HL-60/S4 treated with retinoic acid at 250 ng/mL for 4 days and 3 days (cell line): Measurements from ENCODE around the gene ATP8B4.

Source experiments
- in situ Hi-C: fragments of 300-500 bp; cut with MboI; formaldehyde crosslinking; loops from 2 replicates; pipeline ENCODE4 v1.7.0; 2022; ENCODE audit warnings: low sequenced_read_pairs

The ATP8B4 gene

DNA sequence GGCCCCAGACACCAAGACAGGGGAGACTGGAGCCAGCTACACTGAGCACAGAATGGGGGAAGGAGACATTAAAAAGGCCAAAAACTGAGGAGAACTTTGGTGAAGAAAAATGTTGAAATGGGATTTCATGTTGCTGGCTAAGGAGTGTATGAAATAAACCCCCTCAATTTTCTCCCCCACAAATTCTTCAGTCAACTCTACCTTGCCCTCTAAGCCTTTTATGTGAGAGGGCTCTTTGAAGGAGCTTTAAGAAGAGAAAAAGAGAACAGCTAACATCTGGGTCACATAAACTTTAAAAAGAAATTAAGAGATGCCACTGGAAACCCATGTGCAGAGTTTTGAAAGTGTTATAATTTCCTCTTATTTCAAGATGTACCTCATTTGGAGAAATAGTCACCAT is 88.6 kb downstream of the ATP8B4 start:
- in situ Hi-C loops: loop anchor here (25.0 kb wide), 1 partner anchor 793 kb away; no protein-coding TSS in a partner anchor

DNA sequence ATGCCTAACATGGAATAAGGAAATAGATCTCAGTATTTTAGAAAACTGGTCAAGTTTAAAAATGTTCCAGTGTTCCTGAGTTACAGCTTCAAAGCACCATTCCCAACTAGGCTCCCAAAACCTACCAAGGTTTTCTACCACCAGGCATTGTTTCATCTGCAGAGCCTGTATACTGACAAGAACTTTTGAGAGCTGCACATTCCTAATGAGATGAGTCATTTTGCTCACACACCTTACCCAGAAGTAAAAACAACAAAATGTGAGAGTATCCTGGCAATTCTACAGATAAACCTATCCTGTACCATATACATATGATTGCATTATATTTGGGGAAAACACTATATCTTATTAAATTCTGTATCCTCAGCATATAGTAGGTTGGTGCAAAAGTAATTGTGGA is 90.7 kb downstream of the ATP8B4 start:
- in situ Hi-C loops: loop anchor here (25.0 kb wide), 1 partner anchor 791 kb away; no protein-coding TSS in a partner anchor

DNA sequence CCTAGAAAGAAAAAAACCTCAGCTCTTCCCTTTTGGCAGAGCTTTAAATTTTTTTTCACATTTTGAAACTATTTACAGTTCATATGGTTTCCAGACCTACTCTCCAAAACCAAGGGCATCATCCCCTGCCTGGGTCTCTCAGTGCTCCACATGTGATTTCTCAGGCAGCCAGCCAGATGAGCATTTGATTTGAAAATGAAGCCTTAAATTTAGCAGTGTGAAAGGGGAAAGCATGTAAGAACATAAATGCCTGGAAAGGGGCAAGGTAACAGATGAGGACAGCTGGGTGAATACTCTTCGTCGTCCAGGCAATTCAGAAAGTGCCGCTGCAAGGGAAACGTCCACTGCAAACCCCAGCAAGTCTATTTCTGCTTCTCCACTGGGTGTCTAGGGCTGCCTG is 94.8 kb downstream of the ATP8B4 start:
- in situ Hi-C loops: no loop called here

DNA sequence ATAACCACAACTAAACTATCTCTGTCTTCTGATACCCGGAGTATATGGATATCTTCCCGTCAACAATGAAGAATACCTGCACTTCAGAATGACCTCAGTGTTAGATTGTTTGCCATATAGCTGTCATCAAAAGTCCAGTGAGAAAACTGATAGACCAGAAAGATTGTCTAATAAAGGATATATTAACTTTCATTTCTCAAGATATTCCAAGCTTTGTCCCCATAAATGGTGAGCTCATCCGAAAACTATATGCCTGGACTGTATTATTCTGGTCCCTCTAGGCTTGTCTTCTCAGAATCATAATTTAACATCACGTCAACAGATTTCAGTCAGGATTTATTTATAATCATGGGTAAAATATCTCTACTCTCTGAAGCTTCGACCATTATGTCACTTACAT is 100.5 kb downstream of the ATP8B4 start:
- in situ Hi-C loops: no loop called here

DNA sequence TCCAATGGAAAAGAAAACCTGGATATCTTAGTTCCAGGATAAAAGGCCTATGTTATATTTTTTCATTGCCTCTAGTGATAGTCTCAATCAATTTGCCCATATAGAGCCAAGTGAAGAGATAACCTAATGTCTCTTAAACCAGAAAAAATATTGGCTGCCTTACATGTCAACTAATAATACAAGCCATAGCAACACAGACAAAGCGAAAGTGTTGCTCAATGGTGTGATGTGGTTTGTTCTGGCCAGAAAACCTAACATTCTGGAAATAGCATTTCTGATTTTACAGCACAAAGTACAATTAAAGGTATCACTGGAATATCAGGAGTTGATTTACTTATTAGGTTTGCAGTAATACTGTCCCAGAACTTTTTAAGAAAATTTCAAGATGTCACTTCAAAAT is 101.5 kb downstream of the ATP8B4 start:
- in situ Hi-C loops: no loop called here

DNA sequence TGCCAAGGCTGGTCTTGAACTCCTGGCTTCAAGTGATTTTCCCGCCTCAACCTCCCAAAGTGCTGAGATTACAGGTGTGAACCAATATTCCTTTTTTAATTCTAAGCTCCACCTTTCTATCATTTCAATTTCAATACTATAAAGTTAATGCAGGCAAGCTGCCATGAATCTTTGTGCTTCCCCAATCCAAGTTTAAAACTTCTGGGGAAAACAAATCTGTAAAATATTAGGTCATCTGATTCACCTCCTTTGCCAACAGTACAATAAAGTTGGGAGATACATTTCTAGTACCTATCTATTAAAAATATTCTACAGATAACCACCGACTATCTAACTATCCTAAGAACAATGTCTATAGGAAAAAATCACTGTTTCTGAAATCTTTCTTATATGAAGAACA is 102.1 kb downstream of the ATP8B4 start:
- in situ Hi-C loops: no loop called here

DNA sequence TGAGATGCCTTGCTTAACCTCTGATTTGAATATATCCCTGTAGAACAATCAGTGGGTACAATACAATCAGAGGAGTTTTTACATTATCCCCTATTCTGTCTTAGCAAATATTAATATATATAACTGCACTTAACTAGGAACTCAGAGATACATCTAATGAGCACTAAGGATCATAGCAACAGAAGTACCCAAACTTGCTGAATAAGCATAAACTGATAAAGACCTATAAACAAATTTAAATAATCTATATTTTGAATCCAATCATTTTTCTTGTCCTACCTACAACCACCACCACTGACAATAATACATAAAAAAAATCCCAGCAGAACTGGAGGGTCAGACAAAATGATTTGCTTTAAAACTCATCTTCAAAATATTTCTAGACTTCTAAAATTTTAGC is 106.2 kb downstream of the ATP8B4 start:
- in situ Hi-C loops: no loop called here

GRCh38 chr15:50009634-50010033 is 109.4 kb downstream of the ATP8B4 start:
- in situ Hi-C loops: no loop called here

DNA sequence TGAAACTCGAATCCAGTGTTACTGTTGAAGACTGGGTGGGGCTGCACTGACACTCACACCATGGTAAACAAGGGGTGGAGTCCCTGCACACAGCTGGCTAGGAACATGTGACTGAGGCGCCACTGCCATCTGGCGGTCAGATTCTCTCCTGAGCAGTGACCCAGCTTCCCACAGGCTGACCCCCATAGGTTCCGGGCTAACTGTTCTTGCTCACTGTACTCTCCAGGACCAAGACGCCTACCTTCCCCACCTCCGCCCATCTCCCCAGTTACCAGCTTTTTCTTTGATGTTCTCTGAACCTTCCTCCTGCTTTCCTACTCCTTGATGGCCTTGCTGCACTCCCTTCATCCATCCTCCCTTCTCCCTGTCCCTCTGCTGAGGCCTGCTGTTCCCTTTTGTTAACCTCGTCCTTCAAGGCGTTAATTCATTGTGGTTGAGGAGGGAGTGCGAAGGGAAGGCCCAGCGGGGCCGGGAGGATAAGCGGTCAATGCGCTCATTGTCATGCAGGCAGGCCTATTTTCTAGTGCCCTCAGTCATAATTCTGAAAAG is 115.2 kb downstream of the ATP8B4 start:
- in situ Hi-C loops: no loop called here

GRCh38 chr15:49991587-49991986 is 127.4 kb downstream of the ATP8B4 start:
- in situ Hi-C loops: no loop called here

- in situ Hi-C loops: no loop called here
Measured at GRCh38 chr15:49990835-49991545, 128.0 kb downstream of the ATP8B4 start.

- in situ Hi-C loops: no loop called here
Measured at GRCh38 chr15:49989498-49989897, 129.5 kb downstream of the ATP8B4 start.

GRCh38 chr15:49988766-49989165 is 130.3 kb downstream of the ATP8B4 start:
- in situ Hi-C loops: no loop called here

- in situ Hi-C loops: no loop called here
Measured at GRCh38 chr15:49987896-49988295, 131.1 kb downstream of the ATP8B4 start.

- in situ Hi-C loops: no loop called here
Measured at GRCh38 chr15:49987198-49987785, 131.7 kb downstream of the ATP8B4 start.

- in situ Hi-C loops: no loop called here
Measured at GRCh38 chr15:49986326-49986725, 132.7 kb downstream of the ATP8B4 start.

DNA sequence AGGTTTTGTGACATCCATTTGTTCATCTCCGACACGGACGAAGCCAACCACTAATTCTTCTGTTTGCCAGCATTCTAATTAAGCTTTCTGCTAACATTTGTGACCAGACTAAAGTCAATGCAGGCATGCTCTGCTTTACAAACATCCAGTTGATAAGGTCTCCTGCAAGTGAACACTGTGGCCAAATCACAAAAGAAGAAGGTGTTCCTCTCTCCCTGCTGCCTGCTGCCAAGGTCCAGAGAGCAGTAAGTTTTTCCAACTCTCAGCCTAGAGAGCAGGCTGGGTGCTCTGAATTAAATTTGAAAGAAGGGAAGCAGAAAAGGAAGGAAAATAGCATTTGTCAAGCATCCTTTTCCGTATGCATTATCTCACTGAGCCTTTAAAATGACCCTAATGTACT is 133.6 kb downstream of the ATP8B4 start:
- in situ Hi-C loops: no loop called here

GRCh38 chr15:49984436-49984835 is 134.6 kb downstream of the ATP8B4 start:
- in situ Hi-C loops: no loop called here

DNA sequence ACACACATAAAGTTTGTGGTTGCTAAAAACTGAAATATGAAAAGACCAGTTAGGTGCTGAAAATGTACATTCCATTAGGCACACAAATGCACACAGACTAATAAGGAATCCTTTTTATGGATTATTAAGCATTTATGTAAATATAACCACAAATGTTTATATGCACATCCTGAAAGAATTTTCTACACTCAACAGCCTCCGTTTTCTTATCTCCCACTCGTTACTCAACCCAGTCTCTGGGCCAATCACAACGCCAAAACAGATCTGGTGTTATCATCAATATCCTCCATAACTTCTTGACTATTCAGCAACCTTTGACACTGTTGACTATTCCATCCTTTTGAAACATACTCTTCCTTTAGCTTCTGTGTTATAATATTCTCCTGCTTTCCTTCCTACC is 136.4 kb downstream of the ATP8B4 start:
- in situ Hi-C loops: no loop called here

GRCh38 chr15:49979705-49980382 is 139.2 kb downstream of the ATP8B4 start:
- in situ Hi-C loops: no loop called here

DNA sequence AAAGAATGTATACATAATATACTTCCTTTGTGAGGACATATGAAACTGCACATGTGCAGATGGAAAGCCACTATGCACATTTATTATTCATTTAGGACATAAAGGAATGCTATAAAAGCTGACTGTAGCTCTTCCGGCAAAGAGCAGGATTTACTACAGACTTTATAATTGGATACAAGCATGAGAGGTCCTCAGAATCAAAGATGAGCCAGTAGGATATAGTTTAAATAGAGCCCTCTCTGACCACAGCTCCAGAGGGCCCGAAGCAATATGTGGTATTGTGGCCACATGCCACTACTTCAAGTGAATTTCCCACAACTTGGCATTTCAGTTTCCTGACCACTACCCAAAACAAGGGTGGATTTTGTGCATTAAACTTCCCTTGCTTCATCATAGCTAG is 140.9 kb downstream of the ATP8B4 start:
- in situ Hi-C loops: no loop called here

DNA sequence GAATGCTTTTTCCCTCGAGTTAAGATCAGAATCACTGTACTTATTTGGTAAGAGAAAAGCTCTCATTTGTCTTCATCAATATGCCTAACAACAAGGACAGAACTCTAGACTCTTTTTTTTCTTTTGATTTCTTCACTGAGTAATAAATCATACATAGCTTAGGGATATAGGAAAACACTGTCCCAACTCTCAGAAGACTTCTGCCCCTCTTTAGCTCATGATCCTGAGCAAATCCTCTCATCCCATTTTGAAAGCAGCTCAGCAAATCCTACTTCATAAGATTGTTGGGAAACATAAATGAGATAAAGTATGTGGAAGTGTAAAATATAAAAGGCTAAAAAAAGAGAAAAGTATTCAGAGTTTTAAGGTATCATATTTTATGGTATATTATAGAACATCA is 141.7 kb downstream of the ATP8B4 start:
- in situ Hi-C loops: no loop called here
